Measurements from ENCODE around the gene CD151. TPM values are rescaled to one million over a fixed set of nuclear protein-coding genes. Genes with fewer than 3 reads are reported as not detected.

The CD151 gene
- polyA plus RNA-seq, 1 experiment = 2,262 TPM

GRCh38 chr11:864898-865297 is 32.1 kb downstream of the CD151 start:
- TF ChIP-seq CTCF (IDR thresholded peaks at IDR 0.05; ENCODE audit: insufficient read depth, low read depth, low read length) = no peak
- ChIA-PET POLR2A (no interaction called here), CTCF (no interaction called here)
- H3K4me3 ChIP-seq (ENCODE audit: low read depth, low read length) = no peak overlapping the region
- no peak for DNase-seq (ENCODE audit: low read depth)
- H3K36me3 ChIP-seq (ENCODE audit: control insufficient read depth, insufficient read depth, low read length) = peaks cover 32% of the 10 kb centered on the region
- no peaks in the 10 kb centered on the region for H3K27me3 ChIP-seq (ENCODE audit: control insufficient read depth, insufficient read depth, low read length)

GRCh38 chr11:865462-866430 is 33.0 kb downstream of the CD151 start:
- no peak for TF ChIP-seq CTCF (IDR thresholded peaks at IDR 0.05; ENCODE audit: insufficient read depth, low read depth, low read length)
- ChIA-PET CTCF (interaction anchor here (0.5 kb wide), 1 partner anchor 75 kb away, joined by 3 read pairs; no protein-coding TSS in a partner anchor), POLR2A (no interaction called here)
- H3K27me3 ChIP-seq (ENCODE audit: control insufficient read depth, insufficient read depth, low read length) = no peaks in the 10 kb centered on the region
- DNase-seq (ENCODE audit: low read depth) = no peak
- no peak overlapping the region for H3K4me3 ChIP-seq (ENCODE audit: low read depth, low read length)
- peaks cover 34% of the 10 kb centered on the region for H3K36me3 ChIP-seq (ENCODE audit: control insufficient read depth, insufficient read depth, low read length)

DNA sequence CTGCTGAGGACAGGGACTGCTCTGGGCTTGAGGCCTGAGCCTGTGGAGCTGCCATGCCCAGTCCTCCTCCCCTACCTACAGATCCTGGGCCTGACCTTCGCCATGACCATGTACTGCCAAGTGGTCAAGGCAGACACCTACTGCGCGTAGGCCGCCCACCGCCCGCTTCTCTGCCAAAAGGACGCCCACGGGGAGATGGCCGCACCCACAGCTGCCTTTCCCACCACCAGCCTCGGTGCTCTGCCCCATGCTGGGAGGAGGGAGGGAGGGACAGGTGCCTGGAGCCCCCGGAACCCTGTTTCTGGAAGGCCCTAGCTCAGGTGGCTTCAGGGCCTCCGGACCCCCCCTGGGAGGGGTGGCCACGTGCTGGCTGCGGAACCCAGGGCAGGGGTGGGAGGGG is 33.7 kb downstream of the CD151 start:
- Histone ChIP-seq H3K27me3 (ENCODE audit: control insufficient read depth, insufficient read depth, low read length) (no peaks in the 10 kb centered on the region), H3K4me3 (ENCODE audit: low read depth, low read length) (no peak overlapping the region), H3K36me3 (ENCODE audit: control insufficient read depth, insufficient read depth, low read length) (peaks cover 33% of the 10 kb centered on the region)
- ChIA-PET POLR2A (no interaction called here), CTCF (interaction anchor here (1.3 kb wide), 1 partner anchor 22 kb away, joined by 3 read pairs; no protein-coding TSS in a partner anchor)
- no peak for DNase-seq (ENCODE audit: low read depth)
- no peak for TF ChIP-seq CTCF (IDR thresholded peaks at IDR 0.05; ENCODE audit: insufficient read depth, low read depth, low read length)

DNA sequence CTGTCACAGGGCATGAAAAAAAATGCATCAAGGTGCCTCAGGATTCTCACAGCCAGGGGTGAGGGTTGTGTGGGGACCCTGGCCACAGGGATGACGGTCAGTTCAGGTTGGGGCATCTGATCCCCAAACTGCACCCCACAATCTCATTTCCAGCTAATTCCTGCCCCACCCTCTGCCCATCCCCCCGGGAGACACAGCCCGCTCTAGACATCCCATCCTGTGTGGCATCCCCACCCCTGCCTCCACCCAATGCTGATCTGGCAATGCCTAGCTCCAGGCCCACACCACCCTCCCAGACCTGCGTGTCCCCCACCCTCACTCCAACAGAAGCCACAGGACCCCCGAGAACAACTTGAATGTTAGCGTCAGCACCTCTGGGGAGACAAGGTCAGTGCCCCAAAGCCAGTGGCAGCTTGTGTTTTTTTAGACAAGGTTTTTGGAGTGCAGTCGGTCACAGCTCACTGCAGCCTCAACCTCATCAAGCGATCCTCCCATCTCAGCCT is 35.2 kb downstream of the CD151 start:
- TF ChIP-seq CTCF (IDR thresholded peaks at IDR 0.05; ENCODE audit: insufficient read depth, low read depth, low read length) = no peak
- peaks cover 30% of the 10 kb centered on the region for H3K36me3 ChIP-seq (ENCODE audit: control insufficient read depth, insufficient read depth, low read length)
- no peak for DNase-seq (ENCODE audit: low read depth)
- CTCF ChIA-PET = interaction anchor here (0.6 to 1.2 kb wide), 2 partner anchors 19 to 107 kb away, joined by 3 read pairs; no protein-coding TSS in a partner anchor
- no peak overlapping the region for H3K4me3 ChIP-seq (ENCODE audit: low read depth, low read length)
- POLR2A ChIA-PET = no interaction called here
- H3K27me3 ChIP-seq (ENCODE audit: control insufficient read depth, insufficient read depth, low read length) = no peaks in the 10 kb centered on the region

- peaks cover 27% of the 10 kb centered on the region for H3K36me3 ChIP-seq (ENCODE audit: control insufficient read depth, insufficient read depth, low read length)
- no peak for DNase-seq (ENCODE audit: low read depth)
- ChIA-PET POLR2A (no interaction called here), CTCF (interaction anchor here (0.5 to 1.4 kb wide), 2 partner anchors 51 to 183 kb away, joined by 3 read pairs; no protein-coding TSS in a partner anchor)
- H3K27me3 ChIP-seq (ENCODE audit: control insufficient read depth, insufficient read depth, low read length) = no peaks in the 10 kb centered on the region
- H3K4me3 ChIP-seq (ENCODE audit: low read depth, low read length) = no peak overlapping the region
- no peak for TF ChIP-seq CTCF (IDR thresholded peaks at IDR 0.05; ENCODE audit: insufficient read depth, low read depth, low read length)
Measured at GRCh38 chr11:868394-868793, 35.6 kb downstream of the CD151 start.

Measured in BJ (cell line).